NCI-H82 treated with DMSO at 0.1 percent for 48 hours (cell line): ENCODE data around the gene ANK3.

Experiments used
- DNase-seq: peaks from one replicate; lab custom pipeline; 2025; ENCODE audit not compliant: unreplicated experiment; lab: John Stamatoyannopoulos, UW

The ANK3 gene

GRCh38 chr10:60389413-60390025 is at the start of gene ANK3:
Gene ANK3, minus strand, starts transcription at chr10:60389875. Its CDS starts 337 bp downstream, at chr10:60389538.
- no peak for DNase-seq

DNA sequence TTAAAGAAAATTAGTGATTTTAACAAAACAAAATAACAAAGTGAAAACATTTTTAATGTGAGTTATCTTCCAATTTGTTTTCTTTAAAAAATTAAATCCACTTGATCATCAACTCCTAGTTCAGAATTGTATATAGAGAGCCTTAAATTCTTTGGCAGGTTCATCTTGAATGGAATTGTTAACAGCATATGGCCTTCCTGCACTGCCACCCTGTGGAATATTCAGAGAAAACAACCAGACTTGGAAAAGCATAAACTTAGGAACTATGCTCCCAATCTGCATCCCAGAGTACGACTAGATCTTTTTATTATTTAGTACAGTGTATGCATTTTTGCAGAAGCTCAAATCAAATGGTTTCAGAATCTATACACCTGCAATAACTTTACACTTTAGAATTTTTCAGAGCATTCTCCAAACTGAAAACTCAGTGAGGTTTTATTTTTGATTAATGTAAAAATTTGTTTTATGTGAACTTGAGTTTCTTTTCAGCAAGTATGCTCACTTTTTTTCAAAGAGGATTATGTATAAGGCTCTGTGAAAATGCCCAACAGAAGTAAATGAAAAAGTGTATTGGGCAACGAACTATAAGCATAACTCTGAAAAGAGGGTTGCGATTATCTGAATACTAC is 44.9 kb upstream of the ANK3 start:
- peak; percentile 39 for DNase-seq

DNA sequence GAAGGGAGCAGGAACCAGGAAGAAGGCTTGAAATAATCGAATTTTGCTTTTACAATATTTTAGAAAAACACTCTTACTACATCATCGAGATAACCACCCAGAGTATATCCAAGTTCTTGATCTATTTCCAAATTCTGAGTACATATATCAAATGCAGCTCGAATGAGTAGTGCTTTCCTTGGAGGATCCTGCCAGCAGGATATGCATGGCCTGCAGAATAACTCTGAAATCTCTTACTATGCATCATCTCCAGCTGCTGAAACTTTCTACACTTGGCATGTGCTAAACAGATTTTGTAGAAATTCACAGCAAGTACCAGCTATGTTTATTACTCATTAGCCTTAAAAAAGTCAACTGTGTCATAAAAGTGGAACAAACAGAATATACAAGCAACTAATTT is 44.0 kb upstream of the ANK3 start:
- no peak for DNase-seq

GRCh38 chr10:60430836-60431597 is 41.3 kb upstream of the ANK3 start:
- DNase-seq, result no peak

- DNase-seq, result no peak
These were observed 40.3 kb upstream of the ANK3 start for GRCh38 chr10:60430017-60430416.

GRCh38 chr10:60429084-60429849 is 39.6 kb upstream of the ANK3 start:
- DNase-seq, result no peak

GRCh38 chr10:60428387-60428737 is 38.7 kb upstream of the ANK3 start:
- DNase-seq, result no peak

DNA sequence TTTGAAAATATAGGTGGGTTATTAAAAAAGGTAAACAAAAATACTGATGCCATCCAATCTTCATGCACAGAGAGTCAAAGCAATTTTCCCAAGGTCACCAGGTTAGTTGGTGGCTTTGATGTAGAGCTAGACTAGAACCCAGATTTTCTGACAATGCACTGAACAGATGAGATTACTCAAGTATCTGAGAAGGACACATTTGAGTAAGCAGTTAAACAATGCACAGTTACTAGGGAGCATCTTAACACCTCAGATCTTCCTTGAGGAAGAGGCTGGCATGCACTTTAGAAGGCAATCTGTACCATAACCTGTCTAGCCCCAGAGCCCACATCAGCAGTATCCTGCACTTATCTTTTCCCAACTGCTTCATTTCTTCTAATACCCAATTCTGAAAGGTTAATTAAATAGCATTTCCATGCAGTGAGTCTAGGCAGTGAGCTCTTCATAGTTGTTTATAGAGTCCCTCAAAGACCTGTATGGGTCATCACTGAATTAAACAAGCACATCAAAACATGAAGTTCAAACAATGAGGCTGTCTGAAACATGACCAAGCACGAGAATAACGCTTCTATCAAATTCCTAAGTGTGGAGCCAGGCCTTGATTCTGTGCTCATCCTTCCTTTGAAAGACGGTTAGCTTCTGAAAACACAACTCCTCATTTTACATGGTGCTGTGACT is 38.2 kb upstream of the ANK3 start:
- DNase-seq, result no peak

GRCh38 chr10:60427148-60427547 is 37.5 kb upstream of the ANK3 start:
- DNase-seq, result no peak

DNA sequence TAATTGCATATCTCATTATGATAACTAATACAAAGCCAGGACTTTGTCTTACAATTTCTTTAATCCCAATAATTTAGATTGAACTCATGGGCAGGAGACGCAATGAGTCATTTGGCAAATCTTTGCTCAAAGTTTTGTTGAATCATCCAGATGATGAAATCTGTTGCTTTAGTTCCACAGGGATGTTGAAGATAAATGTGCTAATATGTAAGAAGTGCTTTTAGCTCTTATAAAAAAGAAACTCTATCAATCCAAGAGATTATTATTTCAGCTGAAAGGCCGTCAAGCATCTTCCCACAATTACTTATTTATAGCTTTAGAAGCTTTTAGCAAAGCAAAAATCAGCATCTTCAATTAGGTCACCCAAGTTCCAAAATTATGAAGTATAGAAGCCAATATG is 36.8 kb upstream of the ANK3 start:
- no peak for DNase-seq

GRCh38 chr10:60425392-60426110 is 35.9 kb upstream of the ANK3 start:
- peak; percentile 61 for DNase-seq

DNA sequence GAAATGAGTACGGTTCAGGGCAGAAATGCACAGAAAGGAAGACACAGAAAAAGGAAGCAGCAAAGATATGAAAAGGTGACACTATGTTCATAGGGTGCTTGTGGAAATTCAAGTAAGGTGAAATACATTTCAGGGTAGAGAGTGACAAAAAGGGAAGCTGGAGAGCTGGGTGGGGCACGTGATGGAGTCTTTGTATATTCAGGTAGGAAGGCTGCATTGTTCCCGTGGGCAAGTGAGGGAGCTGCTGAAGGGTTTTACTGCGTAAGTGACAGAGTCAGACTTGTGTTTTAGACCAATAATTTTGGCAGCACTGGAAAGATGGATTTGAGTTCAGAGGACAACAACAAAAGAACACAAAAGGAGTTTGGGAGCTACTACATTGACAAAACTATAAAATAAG is 35.3 kb upstream of the ANK3 start:
- no peak for DNase-seq

DNA sequence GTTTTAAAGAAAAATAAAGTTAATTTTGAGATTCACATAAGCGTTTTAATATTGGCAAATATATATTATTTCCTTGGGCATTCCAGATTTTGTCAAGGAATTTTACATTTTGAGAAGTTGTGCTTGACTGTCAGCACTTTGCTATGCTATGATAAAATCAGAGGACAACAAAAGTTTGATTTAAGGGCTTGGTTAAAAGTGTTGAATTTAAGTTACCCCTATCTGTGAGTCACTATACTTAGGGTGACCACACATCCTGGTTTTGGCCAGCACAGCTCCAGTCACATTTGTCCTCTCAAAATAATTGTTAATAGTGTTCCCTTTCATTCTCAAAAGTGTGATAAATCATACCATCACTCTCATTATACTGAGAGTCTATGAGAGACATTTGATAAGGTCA is 34.2 kb upstream of the ANK3 start:
- DNase-seq, result no peak

- no peak for DNase-seq
These were observed 33.1 kb upstream of the ANK3 start for GRCh38 chr10:60422809-60423208.

DNA sequence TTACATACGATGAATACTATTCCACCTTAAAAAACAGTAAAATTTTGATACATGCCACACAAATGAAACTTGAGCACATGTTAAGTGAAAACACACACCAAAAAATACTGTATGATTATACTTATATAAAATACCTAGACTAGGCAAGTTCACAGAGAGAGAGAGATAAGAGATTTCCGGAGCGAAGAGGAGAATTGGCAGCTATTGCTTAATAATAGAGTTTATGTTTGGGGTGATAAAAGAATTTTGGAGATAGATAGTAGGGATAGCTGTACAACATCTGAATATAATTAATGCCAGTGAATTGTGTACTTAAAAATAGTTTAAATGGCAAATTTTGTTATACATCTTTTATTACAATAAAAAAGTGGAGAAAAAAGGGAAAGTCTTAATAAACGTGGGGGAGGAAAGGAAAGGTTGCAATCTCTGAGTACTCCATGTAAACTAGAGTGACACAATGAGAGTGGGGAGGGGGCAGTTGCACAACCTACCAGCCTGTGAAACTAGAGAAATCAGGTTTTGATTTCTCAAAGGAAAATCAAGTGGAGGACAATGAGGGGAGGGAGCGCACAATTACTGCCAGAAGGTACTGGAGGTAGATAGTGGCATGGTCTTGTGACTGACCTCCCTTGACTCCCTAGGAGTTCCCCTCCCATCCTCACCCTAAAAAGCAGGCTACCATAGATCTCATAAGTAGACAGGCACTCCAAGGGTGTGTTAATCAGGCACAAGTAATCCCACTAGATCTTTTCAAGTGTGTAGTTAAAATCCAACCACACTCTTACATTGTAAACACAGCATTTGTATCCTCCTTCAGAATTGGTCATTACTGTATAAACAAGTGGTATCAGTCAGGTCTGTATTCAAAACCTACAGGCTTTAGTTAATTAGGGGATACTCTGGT is 31.6 kb upstream of the ANK3 start:
- no peak for DNase-seq

DNA sequence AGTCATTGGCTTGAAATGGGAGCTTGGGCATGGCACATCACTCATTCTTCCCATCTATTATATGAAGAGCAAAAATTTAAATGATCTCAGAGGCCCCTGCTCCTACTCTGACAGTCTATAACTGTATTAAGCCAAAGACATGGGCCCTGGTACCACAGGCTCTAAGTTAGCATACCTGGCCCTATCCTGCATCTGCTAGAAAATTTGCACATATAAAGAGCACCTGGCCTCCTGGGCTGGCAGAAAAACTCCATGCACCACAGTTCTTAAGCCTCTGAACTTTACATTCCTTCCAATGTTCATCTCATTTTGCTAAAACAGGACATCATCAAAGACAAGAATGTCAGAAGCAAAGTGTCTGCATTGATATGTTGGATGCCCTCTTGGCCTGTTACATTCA is 29.6 kb upstream of the ANK3 start:
- no peak for DNase-seq

GRCh38 chr10:60417901-60418300 is 28.2 kb upstream of the ANK3 start:
- DNase-seq, result no peak

DNA sequence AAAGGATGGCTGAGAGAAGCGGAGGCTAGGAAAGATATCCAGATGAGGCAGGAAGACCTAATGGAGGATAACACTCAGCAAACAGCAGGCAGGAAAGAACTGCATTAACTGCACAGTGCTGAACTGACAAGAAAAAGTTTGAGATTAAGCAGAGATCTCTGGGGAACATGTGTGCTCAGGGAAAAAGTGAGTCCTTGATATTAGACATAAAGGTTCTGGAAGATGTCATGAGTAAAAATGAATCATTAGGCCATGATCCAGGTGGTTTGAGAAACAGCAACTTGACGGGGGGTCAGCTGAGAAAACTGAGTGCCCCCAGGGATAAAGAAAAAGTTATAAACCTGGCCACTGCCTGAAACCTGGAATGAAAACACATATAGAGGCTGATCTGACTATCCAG is 27.3 kb upstream of the ANK3 start:
- DNase-seq, result no peak

GRCh38 chr10:60414877-60415585 is 25.4 kb upstream of the ANK3 start:
- no peak for DNase-seq
